MM.1S (cell line): Measurements from ENCODE around the gene CRYBA2.

ENCODE experiments used
- EZH2 ChIP-seq: fragments of 300-600 bp; sonication (generic); optimal IDR thresholded peaks from 2 replicates; pipeline ENCODE3; 2017; ENCODE audit warnings: low read depth, mild to moderate bottlenecking, antibody characterized with exemption, low read length, mixed read lengths
- TF ChIP-seq, protein P1 (sequence below): fragments of 300-600 bp; sonication (generic); IDR thresholded peaks from 2 replicates; pipeline ENCODE4 v1.5.1; 2016; ENCODE audit warnings: antibody characterized with exemption, low read length, mixed read lengths

DNA sequence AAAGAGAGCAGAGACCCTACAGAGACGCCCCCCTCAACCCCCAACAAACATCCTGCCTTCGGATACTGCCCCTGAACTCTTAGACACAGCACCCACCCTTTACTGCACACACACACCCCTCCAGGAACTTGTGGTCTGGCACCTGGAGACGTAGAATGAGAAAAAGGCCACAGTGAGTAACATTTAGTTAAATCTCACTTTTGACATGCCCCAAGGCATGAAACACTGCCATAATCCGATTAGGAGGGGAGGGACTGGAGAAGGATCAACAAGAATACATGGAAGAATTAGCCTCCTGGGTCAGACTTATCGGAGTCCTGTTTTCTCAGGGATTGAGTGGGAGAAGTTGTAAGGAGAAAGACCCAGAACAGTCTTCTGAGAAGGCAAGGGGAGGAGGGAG, 29.6 kb downstream of the CRYBA2 start:
- TF ChIP-seq, protein P1, sequence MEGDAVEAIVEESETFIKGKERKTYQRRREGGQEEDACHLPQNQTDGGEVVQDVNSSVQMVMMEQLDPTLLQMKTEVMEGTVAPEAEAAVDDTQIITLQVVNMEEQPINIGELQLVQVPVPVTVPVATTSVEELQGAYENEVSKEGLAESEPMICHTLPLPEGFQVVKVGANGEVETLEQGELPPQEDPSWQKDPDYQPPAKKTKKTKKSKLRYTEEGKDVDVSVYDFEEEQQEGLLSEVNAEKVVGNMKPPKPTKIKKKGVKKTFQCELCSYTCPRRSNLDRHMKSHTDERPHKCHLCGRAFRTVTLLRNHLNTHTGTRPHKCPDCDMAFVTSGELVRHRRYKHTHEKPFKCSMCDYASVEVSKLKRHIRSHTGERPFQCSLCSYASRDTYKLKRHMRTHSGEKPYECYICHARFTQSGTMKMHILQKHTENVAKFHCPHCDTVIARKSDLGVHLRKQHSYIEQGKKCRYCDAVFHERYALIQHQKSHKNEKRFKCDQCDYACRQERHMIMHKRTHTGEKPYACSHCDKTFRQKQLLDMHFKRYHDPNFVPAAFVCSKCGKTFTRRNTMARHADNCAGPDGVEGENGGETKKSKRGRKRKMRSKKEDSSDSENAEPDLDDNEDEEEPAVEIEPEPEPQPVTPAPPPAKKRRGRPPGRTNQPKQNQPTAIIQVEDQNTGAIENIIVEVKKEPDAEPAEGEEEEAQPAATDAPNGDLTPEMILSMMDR = no peak
- TF ChIP-seq EZH2 = no peak
